GM18526 (cell line): ENCODE measurements around the gene ERBB2.

ENCODE experiments used
- POLR2A ChIP-seq: IDR thresholded peaks from 3 replicates; pipeline ENCODE4 v1.6.1; 2011; ENCODE audit not compliant: insufficient read length; ENCODE audit errors: extremely low read depth

The ERBB2 gene

GRCh38 chr17:39671651-39672521 is 28.0 kb upstream of the ERBB2 start:
- TF ChIP-seq POLR2A, result no peak

GRCh38 chr17:39672522-39673334 is 27.1 kb upstream of the ERBB2 start:
- TF ChIP-seq POLR2A, result no peak

- TF ChIP-seq POLR2A, result no peak
These were observed 26.4 kb upstream of the ERBB2 start for GRCh38 chr17:39673335-39674081.

- TF ChIP-seq POLR2A, result no peak
These were observed 25.7 kb upstream of the ERBB2 start for GRCh38 chr17:39674179-39674578.

- peak; percentile 26 for TF ChIP-seq POLR2A
These were observed 25.0 kb upstream of the ERBB2 start for GRCh38 chr17:39674702-39675389.

- TF ChIP-seq POLR2A, result no peak
These were observed 24.3 kb upstream of the ERBB2 start for GRCh38 chr17:39675390-39676082.

- TF ChIP-seq POLR2A, result no peak
These were observed 23.6 kb upstream of the ERBB2 start for GRCh38 chr17:39676198-39676819.

GRCh38 chr17:39677072-39677471 is 22.8 kb upstream of the ERBB2 start:
- no peak for TF ChIP-seq POLR2A

- no peak for TF ChIP-seq POLR2A
These were observed 22.1 kb upstream of the ERBB2 start for GRCh38 chr17:39677542-39678339.

- TF ChIP-seq POLR2A, result no peak
These were observed 21.3 kb upstream of the ERBB2 start for GRCh38 chr17:39678340-39679116.

- no peak for TF ChIP-seq POLR2A
These were observed 20.2 kb upstream of the ERBB2 start for GRCh38 chr17:39679521-39680192.
